HG03520 (cell line): ENCODE results near the gene ZSCAN25.
"Not testable (repeated sequence)": the region's sequence is repeated elsewhere in the genome, so short reads cannot be mapped to it uniquely, and the experiment has no call there.

Experiments used
- ATAC-seq: cut with Tn5 transposase; IDR thresholded peaks from one replicate; pipeline ENCODE4 v1.9.1; 2021; ENCODE audit warnings: mild to moderate bottlenecking, moderate library complexity; ENCODE audit not compliant: unreplicated experiment

The ZSCAN25 gene

DNA sequence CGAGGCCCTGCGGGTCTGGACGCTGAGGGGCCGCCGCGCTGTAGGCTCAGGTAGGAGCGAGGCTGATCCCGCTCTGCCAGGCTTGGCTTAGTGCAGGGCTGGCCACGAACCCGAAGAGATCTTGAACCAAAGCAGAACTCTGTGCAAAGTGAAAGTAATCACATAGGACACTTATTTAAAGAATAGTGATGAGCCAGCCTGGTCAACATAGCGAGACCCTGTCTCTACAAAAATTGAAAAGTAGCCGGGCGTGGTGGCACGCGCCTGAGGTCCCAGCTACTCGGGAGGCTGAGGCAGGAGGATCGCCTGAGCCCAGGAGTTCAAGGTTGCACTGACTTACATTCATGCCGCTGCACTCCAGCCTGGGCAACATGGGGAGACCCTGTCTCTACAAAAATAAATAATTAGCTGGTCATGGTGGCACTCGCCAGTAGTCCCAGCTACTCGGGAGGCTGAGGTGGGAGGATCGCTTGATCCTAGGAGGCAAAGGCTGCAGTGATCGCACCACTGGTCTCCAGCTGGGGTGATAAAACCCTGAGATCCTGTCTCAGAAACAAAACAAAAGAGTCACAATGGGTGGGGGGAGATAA lies 541 bp downstream of the ZSCAN25 start:
- ATAC-seq = peak; percentile 23

DNA sequence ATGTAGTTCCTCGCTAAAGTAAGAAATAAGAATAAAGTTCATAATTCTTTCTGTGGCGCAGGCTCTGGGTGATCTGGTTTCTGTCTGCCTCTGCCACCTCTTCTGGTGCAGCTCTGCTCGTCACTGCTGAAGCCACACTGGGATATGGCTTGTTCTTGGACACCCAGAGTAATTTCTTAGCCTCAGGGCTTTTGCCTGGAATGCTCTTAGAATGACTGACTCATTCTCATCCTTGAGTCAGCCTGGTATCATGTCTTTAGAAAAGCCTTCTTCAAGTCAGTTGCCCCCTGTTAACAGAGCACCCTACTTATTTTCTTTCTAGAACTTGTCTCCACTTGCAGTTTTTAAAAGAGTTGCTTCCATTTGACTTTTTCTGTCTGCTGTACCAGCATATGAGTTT lies 2.0 kb downstream of the ZSCAN25 start:
- ATAC-seq = no peak

DNA sequence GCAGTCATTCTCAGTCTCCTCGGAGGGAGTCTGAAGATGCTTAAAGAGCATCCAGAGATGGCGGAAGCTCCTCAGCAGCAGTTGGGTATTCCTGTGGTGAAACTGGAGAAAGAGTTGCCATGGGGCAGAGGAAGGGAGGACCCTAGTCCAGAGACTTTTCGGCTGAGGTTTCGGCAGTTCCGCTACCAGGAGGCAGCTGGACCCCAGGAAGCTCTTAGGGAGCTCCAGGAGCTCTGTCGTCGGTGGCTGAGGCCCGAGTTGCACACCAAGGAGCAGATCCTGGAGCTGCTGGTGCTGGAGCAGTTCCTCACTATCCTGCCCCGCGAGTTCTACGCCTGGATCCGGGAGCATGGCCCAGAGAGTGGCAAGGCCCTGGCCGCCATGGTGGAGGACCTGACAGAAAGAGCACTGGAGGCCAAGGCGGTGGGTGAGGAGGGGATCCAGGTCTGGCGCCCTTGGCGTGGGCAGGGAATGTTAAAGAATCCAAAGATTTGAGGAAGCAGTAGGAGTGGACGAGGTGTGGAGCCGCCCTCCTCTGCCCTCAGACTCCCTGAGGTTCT lies 2.9 kb downstream of the ZSCAN25 start:
- no peak for ATAC-seq

DNA sequence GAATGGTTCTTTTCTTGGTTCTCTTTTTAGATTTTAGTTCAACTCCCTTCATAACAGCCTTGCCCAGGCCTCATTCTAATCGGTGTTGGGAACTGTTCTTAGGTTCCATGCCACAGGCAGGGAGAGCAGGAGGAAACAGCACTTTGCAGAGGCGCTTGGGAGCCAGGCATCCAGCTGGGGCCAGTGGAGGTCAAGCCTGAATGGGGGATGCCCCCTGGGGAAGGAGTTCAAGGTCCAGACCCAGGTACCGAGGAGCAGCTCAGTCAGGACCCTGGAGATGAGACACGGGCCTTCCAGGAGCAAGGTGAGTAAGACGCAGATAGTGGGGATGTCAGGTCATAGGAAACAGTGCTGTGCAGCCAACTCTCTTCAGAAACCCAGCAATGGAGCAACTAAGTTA lies 4.5 kb downstream of the ZSCAN25 start:
- ATAC-seq = no peak

DNA sequence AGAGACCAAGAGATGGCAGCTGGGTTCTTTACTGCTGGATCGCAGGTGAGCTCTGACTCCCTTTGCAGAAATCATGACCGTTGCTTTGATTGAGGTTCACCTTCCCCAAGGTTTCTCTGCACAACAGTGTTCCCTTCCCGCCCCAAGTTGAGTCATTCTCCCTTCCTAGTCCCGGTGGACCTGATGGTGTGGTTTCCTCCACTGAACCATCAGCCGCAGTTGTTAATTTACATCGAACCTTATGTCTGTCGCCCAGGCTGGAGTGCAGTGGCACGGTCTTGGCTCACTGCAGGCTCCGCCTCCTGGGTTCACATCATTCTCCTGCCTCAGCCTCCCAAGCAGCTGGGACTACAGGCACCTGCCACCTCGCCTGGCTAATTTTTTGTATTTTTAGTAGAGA lies 5.8 kb downstream of the ZSCAN25 start:
- ATAC-seq = no peak

DNA sequence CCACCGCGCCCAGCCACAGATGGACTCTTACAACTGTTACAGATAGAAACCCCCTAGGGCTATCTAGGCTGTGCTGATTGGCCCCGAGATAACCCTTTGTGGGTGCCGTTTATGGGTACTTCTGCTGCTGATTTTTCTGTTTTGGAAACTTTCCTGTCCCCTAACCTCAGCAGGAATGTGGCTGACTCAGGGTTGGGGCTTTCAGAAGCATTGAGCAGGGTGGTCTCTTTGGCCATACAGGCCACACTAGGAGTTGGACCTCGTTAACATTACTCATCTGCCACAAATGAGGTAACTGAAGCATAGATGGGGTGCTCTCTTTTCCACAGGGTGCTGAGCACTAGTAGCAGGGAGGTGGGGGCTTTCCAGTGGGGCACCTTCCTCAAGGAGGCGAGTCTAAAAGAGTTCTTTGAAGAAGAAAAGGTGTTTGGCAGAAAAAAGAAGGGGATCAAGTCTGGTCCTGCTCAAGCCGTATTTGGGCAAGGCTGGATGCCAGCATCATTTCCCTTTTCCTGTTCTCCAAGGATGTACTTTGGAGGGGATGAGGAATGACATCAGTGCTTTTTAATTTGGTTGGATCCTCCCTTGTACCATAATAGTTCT lies 6.4 kb downstream of the ZSCAN25 start:
- no peak for ATAC-seq

DNA sequence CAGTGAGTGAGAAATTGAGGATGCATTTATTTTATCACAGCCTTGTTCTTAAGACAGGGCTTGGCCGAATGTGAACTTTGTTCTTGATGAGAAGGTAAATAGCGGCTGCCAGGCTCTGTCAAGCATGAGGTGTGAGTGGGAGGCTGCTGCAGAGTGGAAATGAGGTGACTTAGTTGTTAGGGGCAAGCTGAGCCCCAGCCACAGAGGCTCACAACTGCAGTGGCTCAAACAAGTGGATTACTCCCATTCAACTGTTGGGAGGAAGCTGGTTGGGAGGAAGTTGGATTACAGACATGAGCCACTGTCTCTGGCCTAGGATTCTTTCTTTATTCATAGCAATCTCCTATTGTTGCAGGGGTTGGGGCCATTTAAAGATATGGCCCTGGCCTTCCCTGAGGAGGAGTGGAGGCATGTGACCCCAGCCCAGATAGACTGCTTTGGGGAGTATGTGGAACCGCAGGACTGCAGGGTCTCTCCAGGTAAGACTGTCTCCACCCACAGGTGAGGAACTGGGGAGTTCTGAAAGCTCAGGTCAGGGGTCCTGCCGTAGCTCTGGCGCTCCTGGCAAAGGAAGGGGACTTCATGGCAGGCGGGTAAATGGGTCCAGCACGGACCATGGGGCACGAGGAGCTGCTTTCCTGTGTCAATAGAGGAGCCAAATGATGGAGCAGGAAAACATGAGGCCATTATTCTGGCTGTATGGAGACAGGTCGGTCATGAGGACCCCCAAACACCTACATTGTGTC lies 7.1 kb downstream of the ZSCAN25 start:
- no peak for ATAC-seq

DNA sequence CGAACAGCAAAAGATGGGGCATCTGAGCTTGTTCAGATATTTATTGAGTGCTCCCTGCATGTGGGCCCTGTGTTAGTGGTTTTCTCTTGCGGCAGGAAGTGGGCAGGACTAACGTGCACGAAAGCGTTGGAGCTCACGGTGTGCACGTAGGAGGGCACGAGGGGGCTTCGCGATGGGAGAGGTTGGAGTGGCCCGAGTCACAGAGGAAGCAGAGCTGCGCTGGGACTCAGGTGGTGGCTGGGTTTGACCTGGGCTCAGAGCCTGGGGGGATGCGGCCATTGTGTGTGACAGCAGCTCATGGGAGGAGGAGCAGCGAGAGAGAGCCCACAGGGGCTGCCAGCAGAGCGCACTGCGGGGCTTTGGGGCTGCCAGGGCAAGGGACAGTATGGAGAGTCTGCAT lies 7.7 kb downstream of the ZSCAN25 start:
- ATAC-seq = no peak

DNA sequence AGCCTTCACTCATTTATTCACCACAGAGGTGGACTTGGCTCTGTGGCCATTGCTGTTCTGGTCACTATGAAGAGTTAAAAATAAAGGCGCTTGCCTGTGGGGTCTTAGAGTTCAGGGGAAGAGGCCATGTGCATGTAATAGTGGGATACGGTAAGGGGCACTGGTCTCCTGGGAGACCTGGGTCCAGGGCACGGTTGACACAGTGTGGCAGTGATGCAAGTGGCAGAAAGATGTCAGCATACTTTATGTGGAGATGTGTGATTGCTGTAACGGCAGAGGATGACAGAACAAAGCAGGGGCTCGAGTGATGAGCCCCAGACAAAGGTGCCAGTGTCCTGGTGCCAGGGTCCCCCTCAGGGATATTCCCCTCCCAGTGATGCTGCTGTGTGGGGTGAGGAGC lies 8.6 kb downstream of the ZSCAN25 start:
- no peak for ATAC-seq

DNA sequence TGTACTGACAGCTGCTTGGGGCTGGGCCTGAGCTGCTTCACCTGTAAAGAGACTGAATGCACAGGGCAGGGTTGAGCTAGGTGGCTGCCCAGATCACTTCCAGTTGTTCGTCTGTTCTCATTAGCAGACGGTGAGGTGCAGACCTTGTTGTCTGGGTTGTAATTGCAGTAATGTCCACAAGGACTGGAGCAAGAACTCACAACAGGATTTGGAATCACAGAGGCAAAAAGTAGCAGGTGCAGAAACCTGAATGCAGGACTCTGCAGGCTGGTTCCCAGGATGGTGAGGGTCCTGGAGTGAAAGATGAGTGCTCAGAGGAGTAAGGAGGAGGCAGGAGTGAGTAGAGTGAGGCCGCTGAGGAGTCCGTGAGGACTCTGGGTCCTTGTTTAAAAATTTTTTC lies 9.2 kb downstream of the ZSCAN25 start:
- no peak for ATAC-seq

DNA sequence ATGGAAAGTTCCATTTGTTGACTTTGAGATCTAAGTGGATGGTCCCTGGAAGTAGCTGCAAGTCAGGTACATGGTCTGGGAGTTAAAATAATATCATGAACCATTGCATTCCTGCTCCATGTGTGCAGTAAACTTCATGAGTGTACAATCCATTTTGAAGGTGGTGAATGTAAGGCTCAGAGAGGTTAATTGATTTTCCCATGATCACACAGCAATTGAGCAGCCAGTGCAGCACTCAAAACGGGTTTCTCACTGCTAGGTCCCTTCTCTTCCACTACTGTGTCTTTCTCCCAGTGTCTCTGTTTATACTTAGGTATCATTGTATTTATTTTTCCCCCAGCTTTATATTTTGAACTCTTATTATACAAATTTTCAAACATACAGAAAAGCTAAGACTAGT lies 9.9 kb downstream of the ZSCAN25 start:
- ATAC-seq = no peak

DNA sequence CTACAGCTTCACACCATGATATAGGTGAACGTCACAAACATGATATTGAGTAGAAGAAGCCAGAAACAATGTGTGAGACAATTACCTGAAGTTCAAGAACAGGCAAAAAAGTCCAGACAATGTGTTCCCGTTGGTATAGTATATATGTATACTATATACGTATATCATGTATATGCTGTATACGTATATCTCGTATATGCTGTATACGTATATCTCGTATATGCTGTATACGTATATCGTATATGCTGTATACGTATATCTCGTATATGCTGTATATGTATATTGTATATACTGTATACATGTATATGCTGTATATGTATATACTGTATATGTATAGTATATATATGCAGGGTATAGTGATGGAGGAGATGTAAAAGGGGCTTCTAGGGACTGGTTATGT lies 10.8 kb downstream of the ZSCAN25 start:
- no peak for ATAC-seq

DNA sequence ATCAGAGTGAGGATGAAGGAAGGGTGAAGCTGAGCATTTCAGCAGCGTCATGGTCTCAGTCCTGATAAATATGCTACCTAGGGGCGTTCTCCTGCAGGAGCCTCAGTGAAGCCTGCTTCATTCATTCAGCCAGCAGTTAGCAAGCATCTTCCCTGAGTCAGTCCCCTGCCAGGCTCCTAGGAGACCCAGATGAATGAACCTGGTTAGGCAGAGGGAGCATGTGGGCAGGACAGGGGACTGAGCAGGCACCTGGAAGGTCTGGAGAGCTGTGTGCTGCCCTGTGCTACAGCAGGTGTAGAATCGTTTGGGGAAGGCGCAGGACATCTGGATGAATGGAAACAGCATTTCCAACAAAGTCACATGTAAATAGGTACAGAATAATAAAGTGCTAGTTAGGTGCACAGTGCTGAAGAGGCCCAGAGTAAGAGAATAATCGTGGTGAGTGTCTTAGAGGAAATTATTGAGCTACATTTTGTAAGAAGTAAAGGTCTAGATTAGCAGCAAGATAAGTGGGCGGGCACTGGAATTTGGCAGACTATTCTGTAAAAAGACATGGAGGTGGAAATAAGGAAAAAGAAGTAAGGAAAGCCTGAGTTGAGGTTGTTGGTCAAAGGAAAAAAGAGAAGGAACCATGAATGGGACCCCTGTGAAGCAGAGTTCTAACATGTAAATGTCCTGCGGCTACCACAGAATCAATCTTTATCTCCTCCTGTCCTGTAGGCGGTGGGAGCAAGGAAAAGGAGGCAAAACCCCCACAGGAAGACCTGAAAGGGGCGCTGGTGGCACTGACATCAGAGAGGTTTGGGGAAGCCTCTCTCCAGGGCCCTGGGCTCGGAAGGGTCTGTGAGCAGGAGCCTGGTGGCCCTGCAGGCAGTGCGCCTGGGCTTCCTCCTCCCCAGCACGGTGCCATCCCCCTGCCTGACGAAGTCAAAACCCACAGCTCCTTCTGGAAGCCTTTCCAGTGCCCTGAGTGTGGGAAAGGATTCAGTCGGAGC lies 12.0 kb downstream of the ZSCAN25 start:
- ATAC-seq = no peak

DNA sequence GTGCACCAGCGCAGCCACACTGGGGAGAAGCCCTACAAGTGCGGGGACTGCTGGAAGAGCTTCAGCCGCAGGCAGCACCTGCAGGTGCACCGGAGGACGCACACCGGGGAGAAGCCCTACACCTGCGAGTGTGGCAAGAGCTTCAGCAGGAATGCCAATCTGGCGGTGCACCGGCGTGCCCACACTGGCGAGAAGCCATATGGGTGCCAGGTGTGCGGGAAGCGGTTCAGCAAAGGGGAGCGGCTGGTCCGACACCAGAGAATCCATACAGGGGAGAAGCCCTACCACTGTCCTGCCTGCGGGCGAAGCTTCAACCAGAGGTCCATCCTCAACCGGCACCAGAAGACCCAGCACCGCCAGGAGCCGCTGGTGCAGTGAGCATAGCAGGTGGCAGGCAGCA lies 12.9 kb downstream of the ZSCAN25 start:
- no peak for ATAC-seq

DNA sequence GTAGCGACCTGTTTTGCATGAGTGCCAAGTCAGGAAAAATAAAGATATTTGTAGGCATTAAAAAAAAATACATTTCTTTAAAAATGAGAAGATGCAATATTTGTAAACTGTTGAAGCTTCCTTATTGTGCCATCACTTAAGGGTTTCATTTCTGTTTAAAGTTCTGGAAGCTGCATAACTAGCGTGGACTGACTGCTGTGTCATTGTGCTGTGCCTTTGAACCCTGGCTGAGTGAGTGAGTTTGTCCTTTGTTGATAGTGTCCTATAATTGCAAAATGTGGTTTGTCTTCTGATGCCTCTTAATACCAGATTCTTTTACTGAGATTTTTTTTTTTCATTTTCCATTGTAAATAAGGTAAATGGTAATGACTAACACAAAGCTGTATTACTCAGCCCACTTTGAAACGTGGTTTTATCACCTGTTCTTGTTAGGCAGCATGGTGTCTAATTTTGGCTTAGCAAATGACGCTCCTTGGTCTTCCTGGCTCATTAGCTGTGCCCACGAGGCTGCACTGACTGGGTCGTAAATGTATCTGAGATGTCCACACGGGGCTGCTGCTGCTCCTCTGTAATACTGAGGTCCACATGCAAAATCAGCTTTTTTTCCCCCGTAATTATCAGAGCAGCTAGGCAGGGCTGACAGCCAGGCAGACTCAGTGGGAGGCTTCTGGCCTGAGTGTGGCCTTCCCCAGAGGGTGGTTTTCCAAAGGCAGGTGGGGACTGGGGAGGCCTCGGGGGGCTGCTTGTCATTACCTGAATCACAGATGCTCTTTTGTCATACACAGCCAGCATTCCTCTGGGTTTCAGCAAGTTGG lies 14.8 kb downstream of the ZSCAN25 start:
- ATAC-seq = no peak

DNA sequence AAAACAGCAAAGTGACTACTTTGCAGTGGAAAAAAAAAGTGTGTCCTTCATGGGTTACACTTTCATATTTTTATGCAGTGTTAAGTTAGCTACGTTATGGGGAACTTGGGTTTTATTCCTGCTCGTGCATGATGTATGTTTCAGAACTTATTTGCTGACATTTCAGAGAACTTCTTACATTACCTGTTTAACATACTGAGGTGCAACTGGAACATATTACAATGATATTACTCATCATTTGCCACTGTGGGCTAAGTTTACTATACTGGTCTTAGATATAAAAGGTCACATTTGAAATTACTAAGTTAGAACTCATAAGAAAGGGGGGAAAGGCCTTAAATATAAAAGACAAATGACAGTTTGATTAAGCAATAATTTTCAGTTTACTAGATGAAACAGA lies 20.7 kb downstream of the ZSCAN25 start:
- not testable (repeated sequence) for ATAC-seq

DNA sequence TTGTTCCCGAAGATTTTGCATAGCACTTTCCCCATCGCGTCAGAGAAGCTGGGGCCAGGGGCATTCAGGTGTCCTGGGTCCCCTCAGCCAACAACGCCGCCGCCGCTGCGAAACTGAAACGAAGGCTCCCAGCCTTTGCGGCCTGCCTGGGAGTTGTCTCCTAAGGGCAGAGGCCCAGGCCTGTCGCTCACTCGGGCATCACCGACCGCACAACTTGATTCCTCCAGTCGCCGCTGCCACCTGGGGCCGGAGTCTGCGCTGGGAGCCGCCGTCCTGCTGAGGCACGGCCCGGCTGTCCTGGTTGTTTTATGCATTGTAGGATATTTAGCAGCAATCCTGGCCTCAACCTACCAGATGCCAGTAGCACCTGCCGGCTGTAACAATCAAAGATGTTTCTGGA lies 22.0 kb downstream of the ZSCAN25 start:
- ATAC-seq = no peak

DNA sequence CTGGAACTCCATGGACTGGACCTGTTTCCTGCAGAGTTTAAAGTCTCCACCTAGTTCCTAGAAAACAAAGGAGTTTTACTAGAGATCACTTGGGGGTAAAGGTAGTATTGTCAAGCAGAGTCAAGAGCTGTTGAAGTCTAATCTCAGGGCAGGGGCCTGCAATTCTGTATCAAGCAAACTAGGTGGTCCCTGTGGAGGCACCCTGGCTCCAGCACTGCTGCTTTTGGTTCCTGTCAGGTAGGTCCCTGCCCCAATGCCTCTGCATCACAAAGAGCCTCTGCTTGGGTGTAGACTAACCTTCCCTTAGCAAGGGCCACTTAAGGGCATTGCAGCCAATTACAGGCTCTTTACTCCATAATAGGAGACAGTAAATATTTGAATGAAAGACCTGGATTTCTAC lies 22.5 kb downstream of the ZSCAN25 start:
- ATAC-seq = no peak

DNA sequence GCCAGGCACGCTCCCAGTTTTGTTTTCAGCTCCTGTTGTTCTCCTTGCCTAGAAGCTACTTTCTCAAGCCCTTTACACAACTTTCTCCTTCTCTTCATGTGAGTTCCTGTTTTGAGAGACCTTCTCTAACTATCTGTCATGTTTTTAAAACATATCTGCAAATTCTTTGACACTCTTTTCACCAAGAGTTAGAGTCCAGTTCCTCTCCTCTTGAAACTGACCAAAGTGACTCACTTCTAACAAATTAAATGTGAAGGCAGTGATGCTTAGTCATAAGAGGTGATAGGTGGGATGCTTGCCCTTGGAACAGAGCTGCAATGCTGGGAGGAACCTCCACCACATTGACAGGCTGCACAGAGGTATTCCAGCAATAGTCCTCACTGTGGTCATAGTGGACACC lies 25.3 kb downstream of the ZSCAN25 start:
- ATAC-seq = no peak

DNA sequence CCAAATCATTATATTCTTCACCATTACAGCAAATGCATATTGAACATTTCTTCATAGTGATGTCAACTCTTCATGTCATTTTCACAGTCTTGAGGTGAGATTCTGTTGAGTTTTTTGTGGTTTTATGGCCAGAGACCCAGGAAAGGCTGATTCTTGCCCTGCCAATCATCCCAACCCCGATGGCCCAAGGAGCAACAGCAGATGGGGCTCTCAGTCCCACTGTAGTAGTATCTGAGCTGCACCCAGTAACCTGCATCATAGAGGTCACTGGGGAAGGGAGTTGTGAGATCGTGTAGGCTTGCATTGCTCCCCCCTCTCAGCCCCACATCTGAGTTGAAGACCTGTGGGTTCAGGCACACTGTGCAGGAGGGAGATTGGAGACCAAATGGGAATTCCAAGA lies 26.7 kb downstream of the ZSCAN25 start:
- ATAC-seq = no peak
